GM19467 (cell line): ENCODE measurements around the gene RNF149.
"Not testable (repeated sequence)": the region's sequence is repeated elsewhere in the genome, so short reads cannot be mapped to it uniquely, and the experiment has no call there.

ENCODE experiments used
- ATAC-seq: cut with Tn5 transposase; IDR thresholded peaks from one replicate; pipeline ENCODE4 v1.9.1; 2021; ENCODE audit warnings: mild to moderate bottlenecking, moderate library complexity; ENCODE audit not compliant: unreplicated experiment

RNF149 gene

GRCh38 chr2:101235956-101236355 lies 72.5 kb downstream of the RNF149 start:
- not testable (repeated sequence) for ATAC-seq

DNA sequence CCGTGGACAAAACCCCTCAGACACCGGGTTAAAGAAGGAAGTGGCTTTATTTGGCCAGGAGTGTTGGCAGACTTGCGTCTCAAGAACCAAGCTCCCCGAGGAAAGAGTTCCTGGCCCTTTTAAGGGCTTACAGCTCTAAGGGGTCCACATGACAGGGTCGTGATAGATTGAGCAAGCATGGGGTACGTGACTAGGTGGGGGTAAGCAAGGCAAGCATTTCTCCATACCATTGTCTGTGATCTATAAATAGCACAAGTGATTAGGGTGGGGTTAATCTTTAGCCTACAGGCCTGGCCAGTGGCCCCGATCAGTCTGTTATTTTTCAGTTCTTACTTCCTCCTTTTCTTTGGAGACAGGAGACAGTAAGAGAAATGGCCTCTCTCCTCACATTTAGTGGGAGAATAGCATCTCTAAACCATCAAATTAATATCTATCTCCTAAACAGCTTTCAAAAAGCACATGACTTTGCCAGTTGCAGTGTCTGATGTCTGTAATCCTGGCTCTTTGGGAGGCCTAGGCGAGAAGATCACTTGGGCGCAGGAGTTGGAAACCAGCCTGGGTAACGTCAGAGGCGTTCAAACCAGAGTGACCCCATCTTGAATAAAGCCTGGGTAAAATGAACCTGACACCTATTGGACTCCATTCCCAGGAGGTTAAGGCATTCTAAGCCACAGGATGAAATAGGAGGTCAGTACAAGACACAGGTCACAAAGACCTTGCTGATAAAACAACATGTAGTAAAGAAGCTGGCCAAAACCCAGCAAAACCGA lies 74.1 kb downstream of the RNF149 start:
- ATAC-seq = no peak

GRCh38 chr2:101232770-101233169 lies 75.7 kb downstream of the RNF149 start:
- ATAC-seq = no peak

- no peak for ATAC-seq
Observed at GRCh38 chr2:101231937-101232730, 76.4 kb downstream of the RNF149 start.

DNA sequence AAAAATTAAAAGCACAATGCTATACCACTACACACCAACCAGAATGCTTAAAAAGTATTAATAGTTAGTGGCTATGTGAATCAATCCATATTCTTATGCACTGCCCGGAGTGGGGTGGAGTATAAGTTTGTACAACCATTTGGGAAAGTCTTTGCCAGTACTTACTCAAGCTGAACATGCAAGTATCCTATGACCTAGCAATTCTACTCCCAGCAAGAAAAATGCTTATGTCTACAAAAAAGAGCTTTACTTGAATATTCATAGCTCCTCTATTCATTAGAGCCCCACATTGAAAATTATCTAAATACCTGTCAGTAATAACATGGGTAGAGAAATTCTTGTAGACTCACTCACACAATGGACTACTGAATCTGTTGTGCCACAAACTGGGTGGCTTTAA lies 77.3 kb downstream of the RNF149 start:
- no peak for ATAC-seq

DNA sequence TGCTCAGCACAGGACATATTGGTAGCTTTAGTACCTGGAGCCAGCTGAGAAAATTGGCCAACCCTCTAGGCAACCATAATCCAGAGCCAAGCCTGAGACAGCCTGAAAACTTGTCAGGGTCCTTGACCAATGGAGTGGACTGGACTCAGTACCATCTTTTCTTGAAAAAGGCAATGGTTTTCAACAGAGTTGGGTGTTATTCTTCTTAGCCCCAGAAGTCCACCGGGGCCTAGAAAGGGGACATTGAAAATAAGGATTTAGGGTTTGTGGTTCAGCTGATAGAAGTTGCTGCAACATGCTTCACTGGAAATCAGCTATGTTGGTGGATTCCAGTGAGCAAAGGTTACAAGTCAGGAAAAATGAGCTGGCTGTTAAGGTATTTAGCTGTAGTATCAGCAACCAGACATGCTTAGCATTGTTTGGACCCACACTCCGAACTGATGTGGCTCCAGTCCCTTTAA lies 77.9 kb downstream of the RNF149 start:
- no peak for ATAC-seq
